ENCODE results near the gene NXN. TPM values are rescaled to one million over a fixed set of nuclear protein-coding genes. Genes with fewer than 3 reads are reported as not detected.

Gene NXN
- total and polyA plus RNA-seq, 9 donors: 36.8 to 58.9 (median 54.1) TPM

GRCh38 chr17:923633-924032, 55.9 kb downstream of the NXN start:
- DNase-seq: no peak
- Histone ChIP-seq H3K4me1 (ENCODE audit: control insufficient read depth, insufficient read depth, low read length) (peaks cover 27% of the 10 kb centered on the region), H3K4me3 (ENCODE audit: low read length) (no peak overlapping the region), H3K27me3 (ENCODE audit: control insufficient read depth, insufficient read depth, low read length) (no peaks in the 10 kb centered on the region), H3K27ac (ENCODE audit: low read length) (no peak overlapping the region), H3K9me3 (replicated peaks; ENCODE audit: control insufficient read depth, low read depth, low read length) (no peaks in the 10 kb centered on the region), H3K36me3 (ENCODE audit: control insufficient read depth, insufficient read depth, low read length) (peaks cover 9% of the 10 kb centered on the region)
- WGBS (ENCODE audit: insufficient coverage): 92% methylated on average over 2 of the region's 9 CpGs

GRCh38 chr17:921161-921560, 58.4 kb downstream of the NXN start:
- no peak for DNase-seq

GRCh38 chr17:920190-920589, 59.4 kb downstream of the NXN start:
- 95% methylated on average over 14 of the region's 16 CpGs for WGBS (ENCODE audit: insufficient coverage)
- Histone ChIP-seq H3K27me3 (ENCODE audit: control insufficient read depth, insufficient read depth, low read length) (no peaks in the 10 kb centered on the region), H3K4me3 (ENCODE audit: low read length) (no peak overlapping the region), H3K36me3 (ENCODE audit: control insufficient read depth, insufficient read depth, low read length) (peaks cover 9% of the 10 kb centered on the region), H3K9me3 (replicated peaks; ENCODE audit: control insufficient read depth, low read depth, low read length) (peaks cover 8% of the 10 kb centered on the region), H3K4me1 (ENCODE audit: control insufficient read depth, insufficient read depth, low read length) (peaks cover 22% of the 10 kb centered on the region), H3K27ac (ENCODE audit: low read length) (no peak overlapping the region)
- no peak for DNase-seq

More at GRCh38 chr17:921161-921560, 58.4 kb downstream of the NXN start:
- H3K4me1 ChIP-seq (ENCODE audit: control insufficient read depth, insufficient read depth, low read length): peaks cover 16% of the 10 kb centered on the region
- H3K4me3 ChIP-seq (ENCODE audit: low read length): no peak overlapping the region
- H3K27ac ChIP-seq (ENCODE audit: low read length): no peak overlapping the region
- H3K9me3 ChIP-seq (replicated peaks; ENCODE audit: control insufficient read depth, low read depth, low read length): peaks cover 8% of the 10 kb centered on the region
- H3K27me3 ChIP-seq (ENCODE audit: control insufficient read depth, insufficient read depth, low read length): no peaks in the 10 kb centered on the region
- 87% methylated on average over 13 of the region's 13 CpGs for WGBS (ENCODE audit: insufficient coverage)
- peaks cover 9% of the 10 kb centered on the region for H3K36me3 ChIP-seq (ENCODE audit: control insufficient read depth, insufficient read depth, low read length)

GRCh38 chr17:917941-918740, 61.4 kb downstream of the NXN start:
- DNase-seq: peak; percentile 65

GRCh38 chr17:917391-917811, 62.2 kb downstream of the NXN start:
- Histone ChIP-seq H3K27me3 (ENCODE audit: control insufficient read depth, insufficient read depth, low read length) (no peaks in the 10 kb centered on the region), H3K4me3 (ENCODE audit: low read length) (no peak overlapping the region), H3K36me3 (ENCODE audit: control insufficient read depth, insufficient read depth, low read length) (peaks cover 10% of the 10 kb centered on the region), H3K9me3 (replicated peaks; ENCODE audit: control insufficient read depth, low read depth, low read length) (peaks cover 8% of the 10 kb centered on the region), H3K27ac (ENCODE audit: low read length) (peak overlapping the region; percentile 70), H3K4me1 (ENCODE audit: control insufficient read depth, insufficient read depth, low read length) (peaks cover 19% of the 10 kb centered on the region)
- WGBS (ENCODE audit: insufficient coverage): 87% methylated on average over 14 of the region's 19 CpGs
- no peak for DNase-seq

More at GRCh38 chr17:917941-918740, 61.4 kb downstream of the NXN start:
- H3K9me3 ChIP-seq (replicated peaks; ENCODE audit: control insufficient read depth, low read depth, low read length): peaks cover 8% of the 10 kb centered on the region
- 50% methylated on average over 16 of the region's 30 CpGs for WGBS (ENCODE audit: insufficient coverage)
- no peaks in the 10 kb centered on the region for H3K27me3 ChIP-seq (ENCODE audit: control insufficient read depth, insufficient read depth, low read length)
- H3K4me1 ChIP-seq (ENCODE audit: control insufficient read depth, insufficient read depth, low read length): peaks cover 19% of the 10 kb centered on the region
- peak overlapping the region; percentile 70 for H3K27ac ChIP-seq (ENCODE audit: low read length)
- no peak overlapping the region for H3K4me3 ChIP-seq (ENCODE audit: low read length)
- H3K36me3 ChIP-seq (ENCODE audit: control insufficient read depth, insufficient read depth, low read length): peaks cover 15% of the 10 kb centered on the region

- peaks cover 8% of the 10 kb centered on the region for H3K9me3 ChIP-seq (replicated peaks; ENCODE audit: control insufficient read depth, low read depth, low read length)
- H3K4me3 ChIP-seq (ENCODE audit: low read length): no peak overlapping the region
- H3K4me1 ChIP-seq (ENCODE audit: control insufficient read depth, insufficient read depth, low read length): peaks cover 19% of the 10 kb centered on the region
- H3K36me3 ChIP-seq (ENCODE audit: control insufficient read depth, insufficient read depth, low read length): peaks cover 6% of the 10 kb centered on the region
- no peak for DNase-seq
- peak overlapping the region; percentile 91 for H3K27ac ChIP-seq (ENCODE audit: low read length)
- no peaks in the 10 kb centered on the region for H3K27me3 ChIP-seq (ENCODE audit: control insufficient read depth, insufficient read depth, low read length)
- 72% methylated on average over 4 of the region's 7 CpGs for WGBS (ENCODE audit: insufficient coverage)
Observed at GRCh38 chr17:916315-916714, 63.3 kb downstream of the NXN start.

GRCh38 chr17:915538-916201, 63.9 kb downstream of the NXN start:
- peaks cover 8% of the 10 kb centered on the region for H3K9me3 ChIP-seq (replicated peaks; ENCODE audit: control insufficient read depth, low read depth, low read length)
- peaks cover 22% of the 10 kb centered on the region for H3K4me1 ChIP-seq (ENCODE audit: control insufficient read depth, insufficient read depth, low read length)
- H3K27ac ChIP-seq (ENCODE audit: low read length): peak overlapping the region; percentile 91
- DNase-seq: peak; percentile 96
- no peak overlapping the region for H3K4me3 ChIP-seq (ENCODE audit: low read length)
- H3K27me3 ChIP-seq (ENCODE audit: control insufficient read depth, insufficient read depth, low read length): no peaks in the 10 kb centered on the region
- WGBS (ENCODE audit: insufficient coverage): 13% methylated on average over 4 of the region's 10 CpGs
- peaks cover 6% of the 10 kb centered on the region for H3K36me3 ChIP-seq (ENCODE audit: control insufficient read depth, insufficient read depth, low read length)

GRCh38 chr17:914561-914960, 65.0 kb downstream of the NXN start:
- H3K9me3 ChIP-seq (replicated peaks; ENCODE audit: control insufficient read depth, low read depth, low read length): peaks cover 8% of the 10 kb centered on the region
- H3K27me3 ChIP-seq (ENCODE audit: control insufficient read depth, insufficient read depth, low read length): no peaks in the 10 kb centered on the region
- 95% methylated on average over 4 of the region's 9 CpGs for WGBS (ENCODE audit: insufficient coverage)
- H3K36me3 ChIP-seq (ENCODE audit: control insufficient read depth, insufficient read depth, low read length): peaks cover 6% of the 10 kb centered on the region
- H3K4me1 ChIP-seq (ENCODE audit: control insufficient read depth, insufficient read depth, low read length): peaks cover 28% of the 10 kb centered on the region
- peak overlapping the region; percentile 91 for H3K27ac ChIP-seq (ENCODE audit: low read length)
- no peak overlapping the region for H3K4me3 ChIP-seq (ENCODE audit: low read length)
- DNase-seq: no peak

GRCh38 chr17:913207-913606, 66.4 kb downstream of the NXN start:
- H3K27me3 ChIP-seq (ENCODE audit: control insufficient read depth, insufficient read depth, low read length): no peaks in the 10 kb centered on the region
- peaks cover 6% of the 10 kb centered on the region for H3K36me3 ChIP-seq (ENCODE audit: control insufficient read depth, insufficient read depth, low read length)
- no peak overlapping the region for H3K4me3 ChIP-seq (ENCODE audit: low read length)
- H3K9me3 ChIP-seq (replicated peaks; ENCODE audit: control insufficient read depth, low read depth, low read length): peaks cover 8% of the 10 kb centered on the region
- H3K4me1 ChIP-seq (ENCODE audit: control insufficient read depth, insufficient read depth, low read length): peaks cover 28% of the 10 kb centered on the region
- 69% methylated on average over 5 of the region's 7 CpGs for WGBS (ENCODE audit: insufficient coverage)
- no peak for DNase-seq
- H3K27ac ChIP-seq (ENCODE audit: low read length): no peak overlapping the region

GRCh38 chr17:909642-910323, 69.8 kb downstream of the NXN start:
- peaks cover 6% of the 10 kb centered on the region for H3K36me3 ChIP-seq (ENCODE audit: control insufficient read depth, insufficient read depth, low read length)
- 35% methylated on average over 4 of the region's 24 CpGs for WGBS (ENCODE audit: insufficient coverage)
- peak overlapping the region; percentile 92 for H3K27ac ChIP-seq (ENCODE audit: low read length)
- H3K4me1 ChIP-seq (ENCODE audit: control insufficient read depth, insufficient read depth, low read length): peaks cover 13% of the 10 kb centered on the region
- no peaks in the 10 kb centered on the region for H3K9me3 ChIP-seq (replicated peaks; ENCODE audit: control insufficient read depth, low read depth, low read length)
- no peaks in the 10 kb centered on the region for H3K27me3 ChIP-seq (ENCODE audit: control insufficient read depth, insufficient read depth, low read length)
- DNase-seq: no peak
- H3K4me3 ChIP-seq (ENCODE audit: low read length): no peak overlapping the region

Data from muscle of leg (tissue), 11 donors.